Measurements from ENCODE around the gene PAOX.
A peak's percentile ranks its signal among the peaks of the same experiment; 100 is the strongest.
"Not testable (repeated sequence)": the region's sequence is repeated elsewhere in the genome, so short reads cannot be mapped to it uniquely, and the experiment has no call there.

Gene PAOX

DNA sequence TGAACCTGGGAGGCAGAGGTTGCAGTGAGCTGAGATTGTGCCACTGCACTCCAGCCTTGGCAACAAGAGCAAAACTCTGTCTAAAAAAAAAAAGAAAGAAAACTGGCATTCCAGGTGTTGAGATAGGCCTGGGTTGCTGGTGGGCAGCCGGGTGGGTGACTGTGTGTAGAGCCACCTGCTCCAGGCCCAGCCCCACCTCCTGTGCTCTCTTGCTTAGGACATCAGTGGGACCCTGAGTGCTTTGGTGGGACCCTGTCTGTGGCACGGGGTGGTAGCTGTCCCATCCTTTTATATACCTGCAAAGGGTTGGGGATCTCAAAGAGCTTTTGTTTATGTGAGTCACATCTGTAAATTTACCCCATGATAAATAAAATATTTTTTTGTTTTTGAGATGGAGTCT is 6.2 kb downstream of the PAOX start:
- no peak for DNase-seq (ENCODE audit: low read depth)

DNA sequence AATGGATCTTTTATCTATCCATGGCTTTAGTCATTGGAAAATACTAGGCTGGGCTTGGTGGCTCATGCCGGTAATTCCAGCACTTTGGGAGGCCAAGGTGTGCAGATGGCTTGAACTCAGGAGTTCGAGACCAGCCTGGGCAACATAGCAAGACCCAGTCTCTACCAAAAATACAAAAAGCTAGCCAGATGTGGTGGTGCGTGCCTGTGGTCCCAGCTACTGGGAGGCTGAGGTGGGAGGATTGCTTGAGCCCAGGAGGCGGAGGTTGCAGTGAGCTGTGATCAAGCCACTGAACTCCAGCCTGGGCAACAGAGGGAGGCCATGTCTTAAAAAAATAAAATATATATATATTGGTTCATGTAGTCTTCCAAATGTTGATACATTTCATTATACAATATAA is 7.9 kb downstream of the PAOX start:
- DNase-seq (ENCODE audit: low read depth), result not testable (repeated sequence)

DNA sequence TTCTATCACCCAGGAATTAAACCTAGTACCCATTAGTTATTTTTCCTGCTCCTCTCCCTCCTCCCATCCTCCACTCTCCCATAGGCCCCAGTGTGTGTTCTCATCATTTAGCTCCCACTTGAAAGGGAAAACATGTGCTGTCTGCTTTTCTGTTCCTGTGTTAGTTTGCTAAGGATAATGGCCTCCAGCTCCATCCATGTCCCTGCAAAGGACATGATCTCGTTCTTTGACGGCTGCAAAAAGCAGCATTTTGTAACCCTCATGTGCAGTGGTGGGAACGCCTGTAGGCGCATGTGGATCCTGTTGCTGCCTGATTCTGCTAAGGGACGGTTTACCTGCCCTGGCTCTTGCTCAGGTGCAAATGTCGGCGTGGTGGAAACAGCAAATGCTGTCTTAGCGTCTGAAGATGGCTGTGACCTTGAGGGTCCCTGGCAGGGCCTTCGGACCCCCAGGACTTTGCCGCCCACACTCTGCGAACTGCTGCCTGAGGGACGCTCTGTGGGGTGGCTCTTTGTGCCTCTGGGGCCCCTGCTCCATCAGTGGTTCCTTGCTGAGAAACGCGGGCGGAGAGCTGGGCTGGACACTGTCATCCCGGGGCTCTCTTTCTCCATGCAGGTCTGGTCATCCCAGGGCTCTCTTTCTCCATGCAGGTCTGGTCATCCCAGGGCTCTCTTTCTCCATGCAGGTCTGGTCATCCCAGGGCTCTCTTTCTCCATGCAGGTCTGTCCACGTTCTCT is 9.3 kb downstream of the PAOX start:
- no peak for DNase-seq (ENCODE audit: low read depth)

DNA sequence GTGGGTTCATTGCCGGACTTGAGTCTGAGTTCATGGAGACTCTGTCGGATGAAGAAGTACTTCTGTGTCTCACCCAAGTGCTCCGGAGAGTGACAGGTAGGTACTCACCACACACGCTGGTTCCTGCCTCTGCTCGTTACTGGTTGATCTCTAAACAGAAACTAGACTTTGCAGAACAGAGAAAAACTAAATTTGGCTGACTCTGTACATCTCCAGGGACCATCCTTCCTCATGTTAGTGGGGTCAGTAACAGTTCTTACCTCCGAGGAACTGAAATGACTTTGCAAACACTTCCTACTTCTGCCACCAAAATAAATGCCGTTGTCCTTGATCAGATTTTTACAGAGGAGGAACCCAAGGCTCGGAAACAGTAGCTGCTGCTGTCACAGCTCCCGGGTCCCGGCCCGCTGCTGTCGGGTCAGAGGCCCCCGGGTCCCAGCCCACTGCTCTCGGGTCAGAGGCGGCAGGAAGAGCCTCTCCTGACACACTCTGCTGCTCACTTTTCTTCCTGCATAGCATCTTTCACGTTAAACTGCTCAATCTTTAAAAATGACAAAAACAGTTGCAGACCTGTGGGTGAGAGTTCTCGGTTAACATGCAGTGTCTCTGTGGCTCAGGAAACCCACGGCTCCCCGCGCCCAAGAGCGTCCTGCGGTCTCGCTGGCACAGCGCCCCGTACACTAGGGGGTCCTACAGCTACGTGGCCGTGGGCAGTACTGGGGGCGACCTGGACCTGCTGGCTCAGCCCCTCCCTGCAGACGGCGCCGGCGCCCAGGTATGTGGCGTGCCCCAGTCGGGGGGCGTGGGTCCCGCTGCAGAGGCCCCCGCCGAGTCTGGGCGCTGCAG is 10.1 kb downstream of the PAOX start:
- DNase-seq (ENCODE audit: low read depth), result no peak

DNA sequence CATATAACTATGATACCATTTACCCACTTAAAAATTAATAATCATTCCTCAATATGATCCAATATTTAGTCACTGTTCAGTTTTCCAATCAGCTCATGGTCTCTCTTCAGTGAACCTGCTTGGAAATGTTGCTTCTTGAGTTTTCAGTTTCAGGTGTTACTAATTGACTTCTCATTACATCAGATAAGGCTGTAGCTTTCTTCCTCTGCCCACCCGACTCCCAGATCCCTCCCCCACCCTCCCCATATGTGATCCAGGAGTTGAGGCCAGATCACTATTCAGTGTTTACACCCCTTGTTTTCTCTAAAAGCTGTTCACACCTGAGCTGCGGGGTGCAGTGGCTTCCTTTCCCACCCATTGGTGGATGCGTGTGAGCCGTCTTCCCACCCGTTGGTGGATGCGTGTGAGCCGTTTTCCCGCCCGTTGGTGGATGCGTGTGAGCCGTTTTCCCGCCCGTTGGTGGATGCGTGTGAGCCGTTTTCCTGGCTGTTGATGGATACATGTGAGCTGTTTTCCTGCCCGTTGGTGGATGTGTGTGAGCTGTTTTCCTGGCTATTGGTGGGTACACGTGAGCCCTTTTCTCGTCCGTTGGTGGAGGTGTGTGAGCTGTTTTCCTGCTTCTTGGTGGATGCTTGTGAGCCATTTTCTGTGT is 11.7 kb downstream of the PAOX start:
- DNase-seq (ENCODE audit: low read depth), result no peak

DNA sequence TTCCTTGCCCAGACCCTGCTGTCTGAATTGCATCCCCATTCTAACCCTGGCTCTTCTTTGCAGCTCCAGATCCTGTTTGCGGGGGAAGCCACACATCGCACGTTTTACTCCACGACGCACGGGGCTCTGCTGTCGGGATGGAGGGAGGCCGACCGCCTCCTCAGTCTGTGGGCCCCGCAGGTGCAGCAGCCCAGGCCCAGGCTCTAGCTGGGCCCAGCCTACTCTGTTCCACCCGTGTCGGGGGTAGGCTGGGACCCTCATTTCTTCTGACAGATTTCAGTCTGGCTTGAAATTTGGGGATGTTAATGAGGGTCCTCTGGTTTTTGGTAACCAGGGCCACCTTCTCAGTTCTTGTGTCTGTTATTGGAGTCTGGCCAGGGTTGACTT is 12.2 kb downstream of the PAOX start:
- no peak for DNase-seq (ENCODE audit: low read depth)

DNA sequence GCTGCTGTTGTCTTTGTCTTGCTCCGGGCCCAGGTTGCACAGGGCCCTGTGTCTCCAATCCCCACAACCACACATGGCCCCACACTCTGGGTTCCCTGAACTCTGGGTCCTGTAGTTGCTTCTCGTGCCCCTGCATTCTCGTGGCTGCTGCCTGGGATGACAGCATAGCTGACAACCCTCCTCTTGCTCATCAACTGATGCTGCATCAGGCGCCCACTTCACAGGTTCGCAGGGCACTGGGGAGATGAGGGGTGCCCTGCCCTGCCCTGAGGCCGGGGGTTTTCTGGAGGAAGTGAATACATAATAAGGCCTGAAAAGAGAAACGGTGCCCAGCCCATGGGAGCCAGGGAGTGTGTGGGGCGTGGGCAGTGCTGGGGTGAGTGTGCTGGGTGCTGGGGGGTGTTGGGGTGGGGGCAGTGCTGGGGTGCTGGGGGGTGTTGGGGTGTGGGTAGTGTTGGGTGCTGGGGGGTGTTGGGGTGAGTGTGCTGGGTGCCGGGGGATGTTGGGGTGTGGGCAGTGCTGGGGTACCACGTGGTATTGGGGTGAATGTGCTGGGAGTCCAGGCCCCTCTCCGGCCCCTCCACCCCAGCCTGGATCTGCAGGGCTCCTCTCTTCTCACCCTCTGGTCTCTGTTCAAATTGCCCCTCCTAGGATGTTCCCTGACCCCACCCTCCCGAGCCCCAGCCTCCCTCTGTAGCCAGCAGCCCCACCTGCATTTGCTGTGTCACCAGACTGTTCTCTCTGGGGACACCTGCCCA is 12.9 kb downstream of the PAOX start:
- no peak for DNase-seq (ENCODE audit: low read depth)

DNA sequence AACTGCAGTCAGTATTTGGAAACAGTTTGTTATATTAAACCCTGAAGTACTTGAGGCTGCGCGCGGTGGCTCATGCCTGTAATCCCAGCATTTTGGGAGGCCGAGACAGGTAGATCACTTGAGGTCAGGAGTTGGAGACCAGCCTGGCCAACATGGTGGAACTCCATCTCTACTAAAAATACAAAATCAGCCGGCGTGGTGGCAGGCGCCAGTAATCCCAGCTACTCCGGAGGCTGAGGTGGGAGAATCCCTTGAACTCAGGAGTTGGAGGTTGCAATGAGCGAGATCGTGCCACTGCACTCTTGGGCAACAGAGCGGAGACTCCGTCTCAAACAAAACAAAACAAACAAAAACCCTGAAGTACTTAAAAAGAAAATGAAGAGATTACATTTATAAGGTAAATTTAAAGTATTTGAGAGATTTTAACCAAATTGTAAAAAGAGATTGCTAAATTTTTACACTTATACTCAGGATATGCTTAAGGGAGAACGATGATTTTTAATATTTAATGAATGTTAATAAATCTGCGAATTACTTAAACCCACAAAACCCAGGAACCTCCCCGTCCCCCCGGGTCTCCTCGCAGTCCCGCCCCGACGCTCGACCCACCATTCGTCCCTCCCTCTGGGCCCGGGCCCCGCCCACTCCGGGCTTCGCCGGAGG is 14.5 kb downstream of the PAOX start:
- peak; percentile 93 for DNase-seq (ENCODE audit: low read depth)

DNA sequence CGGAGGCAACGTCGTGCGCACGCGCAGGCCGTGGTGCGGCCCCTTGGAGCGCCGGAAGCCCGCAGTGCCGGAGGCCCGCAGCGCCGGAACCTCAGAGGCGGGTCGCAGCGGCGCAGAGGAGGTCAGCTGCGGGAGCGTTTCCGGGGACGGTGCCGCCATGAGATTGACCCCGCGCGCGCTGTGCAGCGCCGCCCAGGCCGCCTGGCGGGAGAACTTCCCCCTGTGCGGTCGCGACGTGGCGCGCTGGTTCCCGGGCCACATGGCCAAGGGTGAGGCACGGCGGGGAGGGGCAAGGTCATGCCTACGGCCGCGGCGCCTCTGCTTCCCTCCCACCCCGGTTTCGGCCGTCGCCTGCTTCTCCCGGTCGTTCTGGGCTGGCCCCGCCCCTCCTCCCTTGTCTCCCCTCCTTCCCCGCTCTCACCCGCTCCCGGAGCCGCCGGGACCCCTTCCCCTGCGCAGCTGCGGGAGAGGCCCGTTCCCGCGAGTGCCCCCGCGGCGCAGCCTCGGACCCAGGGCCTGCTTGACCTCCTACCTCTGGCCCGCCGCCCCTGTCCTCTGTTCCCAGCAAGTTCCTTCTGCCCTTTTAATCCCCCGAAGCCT is 15.1 kb downstream of the PAOX start, which contains the start of gene MTG1:
MTG1 (plus strand) TSS at position 94 of the 600 bp plus-strand sequence; CDS start at position 158, 64 bp downstream.
- no peak for DNase-seq (ENCODE audit: low read depth)

DNA sequence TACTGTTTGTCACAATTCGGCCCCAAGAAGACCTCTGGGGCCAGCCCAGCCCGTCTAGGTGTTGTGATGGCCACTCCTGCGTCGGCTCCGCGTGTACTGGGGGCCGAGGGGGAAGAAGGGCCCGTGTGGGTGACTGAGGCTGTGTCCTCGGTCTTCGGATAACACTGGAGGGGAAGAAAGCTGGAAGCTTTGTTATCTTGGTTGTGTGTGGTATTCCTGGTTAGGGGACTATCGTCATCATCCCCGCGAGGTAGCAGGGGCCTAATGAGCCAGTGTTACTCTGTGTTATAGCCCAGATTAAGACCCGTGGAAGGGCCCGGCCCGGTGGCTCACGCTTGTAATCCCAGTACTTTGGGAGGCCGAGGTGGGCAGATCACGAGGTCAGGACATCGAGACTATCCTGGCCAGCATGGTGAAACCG is 15.7 kb downstream of the PAOX start:
- DNase-seq (ENCODE audit: low read depth), result no peak

DNA sequence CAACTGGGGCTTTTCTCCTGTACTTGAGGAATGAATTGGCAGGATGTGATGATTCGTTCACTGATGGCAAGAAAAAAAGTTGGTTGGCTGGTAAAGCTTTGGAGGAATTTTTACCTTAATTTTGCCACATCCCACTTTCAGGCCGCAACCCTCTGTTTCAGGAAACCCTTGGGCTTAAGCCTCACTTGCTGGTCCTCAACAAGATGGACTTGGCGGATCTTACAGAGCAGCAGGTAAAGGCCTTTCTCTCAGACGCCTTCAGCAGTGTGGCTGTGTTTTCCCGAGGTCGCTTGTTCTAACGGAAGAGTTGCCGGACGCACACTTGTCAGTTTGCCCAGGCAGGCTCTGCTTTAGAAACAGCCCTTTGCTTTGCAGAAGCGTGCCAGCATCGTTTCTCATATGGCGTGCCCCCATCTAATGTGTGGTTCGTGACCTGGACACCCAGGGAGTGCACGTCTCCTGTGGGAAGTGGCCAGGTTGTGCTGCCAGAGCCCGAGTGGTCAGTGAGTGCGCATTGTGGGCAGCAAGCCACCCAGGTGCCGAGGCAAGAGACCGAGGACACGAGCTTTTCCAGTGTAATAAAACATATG is 17.1 kb downstream of the PAOX start:
- DNase-seq (ENCODE audit: low read depth), result no peak

DNA sequence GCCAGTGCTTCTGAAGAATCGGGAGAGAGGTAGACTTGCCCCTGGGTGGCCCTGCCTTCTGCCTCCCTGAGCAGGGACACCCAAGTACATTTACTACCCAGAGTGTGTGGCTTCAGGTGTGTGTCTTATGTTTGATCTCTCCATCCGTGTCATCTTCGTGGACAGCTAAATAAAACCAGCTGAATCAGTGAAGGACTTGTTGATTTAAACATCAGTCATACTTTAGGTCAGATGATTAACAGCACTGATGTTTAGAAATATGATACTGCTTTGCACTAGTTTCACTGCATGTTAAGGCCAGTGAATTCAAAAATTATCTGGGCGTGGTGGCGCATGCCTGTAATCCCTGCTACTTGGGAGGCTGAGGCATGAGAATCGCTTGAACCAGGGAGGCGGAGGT is 18.9 kb downstream of the PAOX start:
- no peak for DNase-seq (ENCODE audit: low read depth)

DNA sequence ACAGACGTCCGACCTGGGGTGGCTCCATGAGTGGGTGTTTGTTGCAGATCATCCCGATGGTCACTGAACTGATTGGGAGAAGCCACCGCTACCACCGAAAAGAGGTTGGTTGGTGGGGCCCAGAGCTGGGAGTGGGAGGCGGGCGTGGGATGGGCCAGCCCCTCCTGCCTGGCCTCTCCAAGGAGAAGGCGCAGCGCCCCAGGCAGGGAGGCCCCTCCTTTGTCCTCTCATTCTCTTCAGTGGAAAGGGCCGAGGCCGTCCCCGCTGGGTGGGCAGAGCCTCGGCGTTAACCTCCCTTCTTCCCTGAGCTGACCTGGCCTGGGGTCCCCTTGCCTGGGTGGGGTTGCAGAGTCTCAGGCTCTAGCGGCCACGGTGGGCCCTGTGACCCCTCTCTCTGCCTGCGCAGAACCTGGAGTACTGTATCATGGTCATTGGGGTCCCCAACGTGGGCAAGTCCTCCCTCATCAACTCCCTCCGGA is 20.1 kb downstream of the PAOX start:
- no peak for DNase-seq (ENCODE audit: low read depth)

DNA sequence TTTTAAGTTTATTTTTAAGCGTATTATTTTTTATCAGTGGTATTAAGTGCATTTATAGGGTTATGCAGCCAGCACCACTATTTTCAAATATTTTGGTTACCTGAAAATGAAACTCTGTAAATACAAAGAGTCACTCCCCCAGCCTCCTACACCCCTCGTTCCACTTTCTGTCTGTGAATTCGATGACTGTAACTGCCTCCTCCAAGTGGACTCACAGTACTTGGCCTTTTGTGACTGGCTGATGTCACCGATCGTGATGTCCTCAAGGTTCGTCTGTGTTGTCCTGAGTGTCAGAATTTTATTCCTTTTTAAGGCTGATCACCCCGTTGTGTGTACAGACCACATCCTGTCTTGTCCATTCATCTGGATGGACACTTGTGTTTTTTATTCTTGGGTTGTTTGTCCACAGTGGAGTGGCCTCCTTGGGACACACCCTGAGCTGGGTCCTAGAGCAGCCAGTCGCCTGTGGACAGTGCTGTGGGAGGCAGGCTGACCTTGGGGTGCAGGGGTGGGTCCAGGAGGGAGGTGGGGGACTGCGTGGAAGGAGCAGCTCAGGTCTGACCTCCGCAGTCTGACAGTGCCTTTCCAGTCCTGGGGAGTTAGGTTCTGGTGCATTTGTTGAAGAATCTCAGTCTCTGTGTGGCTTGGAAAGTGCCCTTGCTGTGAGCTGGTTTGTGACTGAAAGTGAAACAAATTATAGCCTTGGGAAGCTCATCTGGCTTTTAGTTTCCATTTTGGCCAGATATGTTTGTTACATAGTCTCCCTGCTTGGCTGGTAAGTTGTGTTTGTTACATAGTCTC is 21.8 kb downstream of the PAOX start:
- DNase-seq (ENCODE audit: low read depth), result no peak

DNA sequence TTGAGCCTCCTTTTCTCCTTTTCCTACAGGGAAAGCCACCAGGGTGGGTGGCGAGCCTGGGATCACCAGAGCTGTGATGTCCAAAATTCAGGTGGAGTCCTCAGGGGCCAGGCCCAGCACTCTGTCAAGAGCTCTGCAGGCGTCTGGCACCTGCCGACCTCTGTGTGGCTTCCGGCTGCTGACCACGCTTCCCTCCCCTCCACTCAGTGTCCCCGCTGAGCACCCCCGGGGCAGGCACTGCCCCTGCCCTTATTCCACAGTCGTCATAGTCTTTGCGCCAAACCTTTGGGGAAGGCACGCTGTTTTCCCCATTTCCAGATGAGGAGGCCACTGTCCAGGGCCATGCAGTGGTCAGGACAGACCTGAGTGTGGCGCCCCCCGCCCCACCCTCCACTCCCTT is 22.4 kb downstream of the PAOX start:
- no peak for DNase-seq (ENCODE audit: low read depth)

DNA sequence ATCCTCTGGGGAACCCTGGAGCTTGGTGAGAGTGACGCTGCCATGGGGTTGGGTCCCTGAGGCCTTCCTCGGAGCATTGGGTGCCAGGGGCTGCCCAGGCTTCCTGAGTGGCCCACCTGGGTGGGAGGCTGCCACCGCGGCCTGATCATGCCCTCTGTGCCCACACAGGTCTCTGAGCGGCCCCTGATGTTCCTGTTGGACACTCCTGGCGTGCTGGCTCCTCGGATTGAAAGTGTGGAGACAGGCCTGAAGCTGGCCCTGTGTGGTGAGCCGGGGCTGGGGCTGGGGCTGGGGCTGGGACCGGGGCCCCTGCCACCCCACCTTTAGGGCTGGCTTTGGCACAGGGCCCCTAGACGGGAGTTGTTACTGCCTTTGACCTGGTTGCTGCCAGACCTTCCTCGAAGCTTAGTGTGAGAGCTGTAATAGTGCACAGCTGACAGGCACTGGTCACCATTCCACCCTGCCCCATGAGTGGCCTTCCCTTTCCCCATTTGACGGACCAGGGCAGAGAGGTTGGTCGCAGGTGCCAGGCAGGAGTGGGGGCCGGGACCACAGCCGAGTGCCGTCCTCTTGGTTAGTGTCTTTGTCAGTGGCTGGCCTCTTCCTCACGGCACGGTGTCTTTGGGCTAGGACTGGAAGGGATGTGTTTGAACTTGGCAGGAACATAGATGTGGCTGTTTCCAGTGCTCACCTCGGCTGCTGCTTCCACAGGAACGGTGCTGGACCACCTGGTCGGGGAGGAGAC is 23.1 kb downstream of the PAOX start:
- no peak for DNase-seq (ENCODE audit: low read depth)

DNA sequence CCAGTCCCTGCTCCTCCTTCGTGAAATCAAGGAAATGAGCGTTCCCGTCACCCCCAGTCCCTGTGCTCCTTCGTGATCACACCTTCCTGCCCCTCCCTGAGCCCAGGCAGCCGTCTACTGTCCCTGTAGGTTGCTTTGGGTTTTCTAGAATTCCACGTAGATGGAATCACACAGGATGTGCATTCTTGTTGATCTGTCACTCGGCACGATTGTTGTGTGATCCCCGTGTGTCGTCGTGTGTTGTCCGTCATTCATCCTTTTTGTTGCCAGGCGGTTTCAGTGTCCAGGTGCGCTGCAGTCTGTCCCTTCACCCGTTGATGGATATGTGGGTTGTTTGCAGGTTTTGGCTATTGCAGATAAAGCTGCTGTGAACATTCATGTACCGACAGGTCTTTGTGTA is 24.3 kb downstream of the PAOX start:
- DNase-seq (ENCODE audit: low read depth), result no peak

DNA sequence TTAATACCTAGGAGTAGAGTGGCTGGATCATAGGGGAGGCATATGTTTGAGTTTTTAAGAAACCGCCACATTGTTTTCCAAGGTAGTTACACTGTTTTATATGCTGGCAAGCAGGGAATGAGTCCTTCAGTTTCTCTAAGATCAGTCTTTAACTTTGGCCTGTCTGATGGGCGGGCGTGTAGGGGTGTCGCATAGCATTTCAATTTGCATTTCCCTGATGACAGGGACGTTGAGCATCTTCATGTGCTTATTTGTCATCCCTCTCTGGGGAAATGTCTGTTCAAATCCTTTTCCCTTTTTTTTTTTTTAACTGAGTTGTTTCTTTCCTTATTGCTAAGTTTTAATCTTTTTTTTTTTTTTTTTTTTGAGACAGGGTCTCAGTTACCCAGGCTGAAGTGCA is 24.7 kb downstream of the PAOX start:
- DNase-seq (ENCODE audit: low read depth), result no peak

DNA sequence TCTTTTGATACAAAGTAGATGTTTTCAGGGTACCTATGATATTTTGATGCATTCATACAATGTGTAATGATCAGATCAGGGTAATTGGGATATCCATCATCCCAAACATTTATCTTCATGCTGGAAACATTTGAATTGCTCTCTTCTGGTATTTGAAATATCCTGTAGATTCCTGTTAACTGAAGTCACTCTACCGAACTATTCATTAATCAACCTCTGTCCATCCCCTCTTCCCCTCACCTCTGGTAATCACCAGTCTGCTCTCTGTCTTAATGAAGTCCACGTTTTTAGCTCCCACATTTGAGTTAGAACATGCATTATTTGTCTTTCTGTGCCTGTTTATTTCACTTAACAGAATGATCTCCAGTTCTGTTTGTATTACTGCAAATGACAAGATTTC is 26.2 kb downstream of the PAOX start:
- DNase-seq (ENCODE audit: low read depth), result no peak

Measured in activated T-cell treated with anti-CD3 and anti-CD28 coated beads for 1 hour (primary cell).